ENCODE data around the gene ESYT1.
A peak's percentile ranks its signal among the peaks of the same experiment; 100 is the strongest.

The ESYT1 gene

GRCh38 chr12:56189918-56190694 is 62.0 kb downstream of the ESYT1 start:
- DNase-seq = peak; percentile 90

- peak; percentile 14 for DNase-seq
Measured at GRCh38 chr12:56190695-56191155, 62.7 kb downstream of the ESYT1 start.

- DNase-seq = no peak
Measured at GRCh38 chr12:56192582-56192981, 64.5 kb downstream of the ESYT1 start.

GRCh38 chr12:56193025-56193578 is 65.0 kb downstream of the ESYT1 start:
- DNase-seq = peak; percentile 81
